GM23338 (cell line): ENCODE results near the gene SLC13A5. TPM values are rescaled to one million over a fixed set of nuclear protein-coding genes. Genes with fewer than 3 reads are reported as not detected.

Experiments
- ATAC-seq: fragments of 200-7000 bp; cut with Tn5 transposase; 3 replicates; pipeline ENCODE4 v1.9.1; 2020
- DNase-seq: peaks from one replicate; pipeline ENCODE4 v3.0.0-alpha.2; 2015; ENCODE audit warnings: low spot score
- H2AFZ ChIP-seq: fragments of 200-600 bp; sonication (generic); 2 replicates; pipeline ENCODE4 v1.8.0; 2016; ENCODE audit warnings: antibody characterized with exemption, mild to moderate bottlenecking, moderate library complexity
- H3F3A ChIP-seq: fragments of 200-600 bp; sonication (generic); replicated peaks from 2 replicates; pipeline ENCODE4 v1.8.0; 2017; ENCODE audit warnings: antibody characterized with exemption, mixed run types, low read depth
- H3K27ac ChIP-seq: fragments of 200-600 bp; sonication (generic); 2 replicates; pipeline ENCODE4 v1.6.1; 2016; ENCODE audit warnings: low read depth
- H3K27me3 ChIP-seq: fragments of 200-600 bp; sonication (generic); 2 replicates; pipeline ENCODE4 v1.8.0; 2016; ENCODE audit warnings: mild to moderate bottlenecking, mixed run types, moderate library complexity; ENCODE audit not compliant: insufficient read depth
- H3K36me3 ChIP-seq: fragments of 200-600 bp; sonication (generic); 2 replicates; pipeline ENCODE4 v1.8.0; 2016; ENCODE audit warnings: mild to moderate bottlenecking; ENCODE audit not compliant: insufficient read depth
- H3K4me1 ChIP-seq: fragments of 200-600 bp; sonication (generic); 2 replicates; pipeline ENCODE4 v1.8.0; 2016; ENCODE audit warnings: mild to moderate bottlenecking, moderate library complexity; ENCODE audit not compliant: insufficient read depth
- H3K4me2 ChIP-seq: fragments of 200-600 bp; sonication (generic); 2 replicates; pipeline ENCODE4 v1.7.1; 2017; ENCODE audit warnings: mixed run types
- H3K4me3 ChIP-seq: fragments of 200-600 bp; sonication (generic); 2 replicates; pipeline ENCODE4 v1.6.1; 2016; ENCODE audit warnings: mixed run types
- H3K79me2 ChIP-seq: fragments of 200-600 bp; sonication (generic); replicated peaks from 2 replicates; pipeline ENCODE4 v1.8.0; 2017; ENCODE audit warnings: mild to moderate bottlenecking; ENCODE audit not compliant: insufficient read depth
- H3K9me2 ChIP-seq: fragments of 200-600 bp; sonication (generic); 2 replicates; pipeline ENCODE4 v1.8.0; 2017; ENCODE audit not compliant: insufficient read depth
- H4K20me1 ChIP-seq: fragments of 200-600 bp; sonication (generic); replicated peaks from 2 replicates; pipeline ENCODE4 v1.8.0; 2017; ENCODE audit warnings: mild to moderate bottlenecking; ENCODE audit not compliant: insufficient read depth
- H3K27ac Mint-ChIP-seq: 2 replicates; pipeline ENCODE4 v1.8.0; 2020; ENCODE audit warnings: inconsistent platforms, mild to moderate bottlenecking, moderate library complexity, mixed read lengths
- H3K27me3 Mint-ChIP-seq: 3 replicates; pipeline ENCODE4 v1.8.0; 2022; ENCODE audit warnings: low read depth, mild to moderate bottlenecking, moderate library complexity, mixed read lengths, inconsistent platforms; ENCODE audit not compliant: insufficient read depth, poor library complexity
- H3K36me3 Mint-ChIP-seq: 3 replicates; pipeline ENCODE4 v1.8.0; 2021; ENCODE audit warnings: low read depth, mild to moderate bottlenecking, inconsistent platforms, moderate library complexity, mixed read lengths
- H3K4me1 Mint-ChIP-seq: 3 replicates; pipeline ENCODE4 v1.8.0; 2020; ENCODE audit warnings: mild to moderate bottlenecking, inconsistent platforms, mixed read lengths
- H3K4me3 Mint-ChIP-seq: 3 replicates; pipeline ENCODE4 v1.8.0; 2021; ENCODE audit warnings: moderate library complexity, mild to moderate bottlenecking, inconsistent platforms, mixed read lengths
- H3K9me3 Mint-ChIP-seq: 3 replicates; pipeline ENCODE4 v1.8.0; 2020; ENCODE audit warnings: moderate library complexity, mild to moderate bottlenecking, inconsistent platforms, mixed read lengths
- CREB1 ChIP-seq: fragments of 250-450 bp; sonication (Bioruptor Pico); IDR thresholded peaks from 2 replicates; pipeline ENCODE4 v1.5.0; 2020; ENCODE audit warnings: low read depth, mild to moderate bottlenecking, moderate library complexity
- EZH2 ChIP-seq: fragments of 200-600 bp; sonication (generic); IDR thresholded peaks from one replicate; pipeline ENCODE4 v1.8.0; 2017; ENCODE audit warnings: antibody characterized with exemption, mild to moderate bottlenecking, low read depth; ENCODE audit not compliant: unreplicated experiment
- EZH2phosphoT487 ChIP-seq: fragments of 200-600 bp; sonication (generic); IDR thresholded peaks from one replicate; pipeline ENCODE4 v1.8.1; 2018; ENCODE audit warnings: antibody characterized with exemption; ENCODE audit not compliant: unreplicated experiment
- NANOG ChIP-seq: IDR thresholded peaks from 2 replicates; pipeline ENCODE4 v1.6.1; 2016; ENCODE audit warnings: antibody characterized with exemption, borderline replicate concordance
- POLR2AphosphoS5 ChIP-seq: IDR thresholded peaks from 2 replicates; pipeline ENCODE4 v1.6.1; 2016; ENCODE audit warnings: antibody characterized with exemption, low read depth
- STAT1 ChIP-seq: IDR thresholded peaks from one replicate; pipeline ENCODE4 v1.6.1; 2016; ENCODE audit warnings: antibody characterized with exemption; ENCODE audit not compliant: unreplicated experiment
- ZNF114 ChIP-seq: fragments of 250-450 bp; sonication (Bioruptor Pico); IDR thresholded peaks from 2 replicates; pipeline ENCODE4 v1.5.0; 2020; ENCODE audit warnings: mild to moderate bottlenecking, moderate library complexity
- ZNF331 ChIP-seq: fragments of 250-450 bp; sonication (Bioruptor Pico); IDR thresholded peaks from 2 replicates; pipeline ENCODE4 v1.5.0; 2020; ENCODE audit warnings: low read depth, mild to moderate bottlenecking, moderate library complexity
- polyA plus RNA-seq: library from polyadenylated mRNA; unstranded; fragments of >200 nt; fragmentation: Nextera tagmentation; extraction: Ambion mirVana; gene quantifications from 2 replicates; pipeline ENCODE4 v1.2.1, GENCODE V29; 2016
- total RNA-seq: library from RNA; depleted of rRNA; stranded (reverse); fragments of >200 nt; shearing (Covaris generic); gene quantifications from 2 replicates; pipeline ENCODE4 v1.2.3, GENCODE V29; 2014
- TF ChIP-seq, protein P1 (sequence below), 2 experiments: fragments of 200-600 bp in 1 of 2; sonication (generic) in 1 of 2; conservative IDR thresholded peaks; 2 replicates each; pipeline versions ENCODE4 v1.5.1 to v1.6.1; 2016 to 2017; ENCODE audit warnings: antibody characterized with exemption in 2 of 2, low read depth in 2 of 2, mild to moderate bottlenecking in 2 of 2, moderate library complexity in 1 of 2
- TF ChIP-seq, protein P2 (sequence below): fragments of 250-450 bp; sonication (Bioruptor Pico); IDR thresholded peaks from 2 replicates; pipeline ENCODE4 v1.5.0; 2020; ENCODE audit warnings: mild to moderate bottlenecking, moderate library complexity
- TF ChIP-seq, protein P3 (sequence below): IDR thresholded peaks from 2 replicates; pipeline ENCODE4 v1.6.1; 2016; ENCODE audit warnings: antibody characterized with exemption
- TF ChIP-seq, protein P4 (sequence below): IDR thresholded peaks from one replicate; pipeline ENCODE4 v1.6.1; 2018; ENCODE audit warnings: antibody characterized with exemption; ENCODE audit not compliant: unreplicated experiment

SLC13A5 gene
- total and polyA plus RNA-seq, 2 experiments from 2014 or later, result 1.2 to 2.3 TPM

DNA sequence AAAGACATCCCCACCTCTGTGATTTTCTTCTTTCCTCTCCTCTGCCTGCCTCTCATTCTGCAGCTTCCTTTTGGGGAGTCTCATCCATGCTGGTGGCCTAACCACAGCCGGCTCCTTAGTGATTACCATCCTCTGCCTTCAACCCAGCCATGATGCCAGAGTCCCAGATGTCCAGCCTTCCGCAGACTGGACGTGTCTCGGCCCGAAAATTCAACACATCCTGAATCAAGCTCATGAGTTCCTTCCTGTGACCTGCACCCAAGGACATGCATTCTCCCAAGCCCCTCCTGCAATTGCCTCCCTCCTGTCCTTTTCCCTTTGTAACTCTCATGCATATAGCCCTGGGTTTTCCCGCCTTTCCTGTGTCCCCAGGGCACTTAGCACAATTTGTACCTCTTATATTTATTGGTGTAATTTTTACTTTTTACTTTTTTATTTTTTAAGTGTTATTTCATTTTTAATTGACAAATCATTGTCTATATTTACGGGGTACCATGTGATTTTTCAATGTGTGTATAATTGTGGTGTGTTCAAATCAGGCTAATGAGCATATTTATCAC is 1.2 kb upstream of the SLC13A5 start (continued):
- TF ChIP-seq EZH2phosphoT487 (no peak), CREB1 (CRISPR knock-in tag) (no peak), EZH2 (no peak), POLR2AphosphoS5 (no peak)

DNA sequence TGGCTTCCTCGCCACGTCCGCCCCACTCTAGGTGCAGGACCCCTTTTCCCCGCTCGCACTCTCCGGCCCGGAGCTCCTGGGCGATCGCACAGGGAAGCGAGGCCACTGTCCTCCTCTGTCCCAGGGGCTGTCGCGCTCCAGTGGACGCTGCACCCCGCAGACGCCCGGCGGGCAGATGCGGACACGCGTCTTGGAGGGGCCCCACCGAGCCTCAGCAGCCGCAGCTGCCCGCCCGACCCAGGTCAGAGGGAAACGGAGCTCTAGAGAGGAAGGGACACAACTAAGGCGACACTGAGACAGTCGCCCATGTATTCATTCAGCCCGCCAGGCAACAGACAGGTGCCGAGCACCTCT is 726 bp upstream of the SLC13A5 start:
- peaks cover 3% of the 10 kb centered on the region; the same call in 2 of the 3 replicates for H3K36me3 Mint-ChIP-seq
- H3K27me3 Mint-ChIP-seq, result peaks cover 40% of the 10 kb centered on the region
- Histone ChIP-seq H3K36me3 (no peaks in the 10 kb centered on the region), H3F3A (peaks cover 7% of the 10 kb centered on the region), H3K4me2 (peak overlapping the region; percentile 92), H4K20me1 (no peaks in the 10 kb centered on the region), H3K4me1 (peaks cover 16% of the 10 kb centered on the region; the same call in 1 of the 2 replicates), H2AFZ (peak overlapping the region; percentile 98), H3K9me2 (no peaks in the 10 kb centered on the region; the same call in 1 of the 2 replicates), H3K27ac (no peak overlapping the region), H3K27me3 (peaks cover 43% of the 10 kb centered on the region), H3K79me2 (no peaks in the 10 kb centered on the region), H3K4me3 (peak overlapping the region; percentile 73)
- peak overlapping the region; percentile 85 for H3K4me3 Mint-ChIP-seq
- H3K4me1 Mint-ChIP-seq, result peaks cover 14% of the 10 kb centered on the region
- peak; percentile 53 for DNase-seq
- H3K27ac Mint-ChIP-seq, result no peak overlapping the region
- H3K9me3 Mint-ChIP-seq, result peaks cover 33% of the 10 kb centered on the region
- peak; percentile 27 for ATAC-seq
- TF ChIP-seq, protein P1, sequence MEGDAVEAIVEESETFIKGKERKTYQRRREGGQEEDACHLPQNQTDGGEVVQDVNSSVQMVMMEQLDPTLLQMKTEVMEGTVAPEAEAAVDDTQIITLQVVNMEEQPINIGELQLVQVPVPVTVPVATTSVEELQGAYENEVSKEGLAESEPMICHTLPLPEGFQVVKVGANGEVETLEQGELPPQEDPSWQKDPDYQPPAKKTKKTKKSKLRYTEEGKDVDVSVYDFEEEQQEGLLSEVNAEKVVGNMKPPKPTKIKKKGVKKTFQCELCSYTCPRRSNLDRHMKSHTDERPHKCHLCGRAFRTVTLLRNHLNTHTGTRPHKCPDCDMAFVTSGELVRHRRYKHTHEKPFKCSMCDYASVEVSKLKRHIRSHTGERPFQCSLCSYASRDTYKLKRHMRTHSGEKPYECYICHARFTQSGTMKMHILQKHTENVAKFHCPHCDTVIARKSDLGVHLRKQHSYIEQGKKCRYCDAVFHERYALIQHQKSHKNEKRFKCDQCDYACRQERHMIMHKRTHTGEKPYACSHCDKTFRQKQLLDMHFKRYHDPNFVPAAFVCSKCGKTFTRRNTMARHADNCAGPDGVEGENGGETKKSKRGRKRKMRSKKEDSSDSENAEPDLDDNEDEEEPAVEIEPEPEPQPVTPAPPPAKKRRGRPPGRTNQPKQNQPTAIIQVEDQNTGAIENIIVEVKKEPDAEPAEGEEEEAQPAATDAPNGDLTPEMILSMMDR (conservative IDR thresholded peaks at IDR 0.05; ENCODE audit: low read depth in 2 of 2), result no peak
- TF ChIP-seq ZNF114 (CRISPR knock-in tag) (no peak), STAT1 (no peak), NANOG (no peak), EZH2 (no peak), POLR2AphosphoS5 (no peak), CREB1 (CRISPR knock-in tag) (no peak), ZNF331 (no peak), EZH2phosphoT487 (no peak)
- TF ChIP-seq, protein P2, sequence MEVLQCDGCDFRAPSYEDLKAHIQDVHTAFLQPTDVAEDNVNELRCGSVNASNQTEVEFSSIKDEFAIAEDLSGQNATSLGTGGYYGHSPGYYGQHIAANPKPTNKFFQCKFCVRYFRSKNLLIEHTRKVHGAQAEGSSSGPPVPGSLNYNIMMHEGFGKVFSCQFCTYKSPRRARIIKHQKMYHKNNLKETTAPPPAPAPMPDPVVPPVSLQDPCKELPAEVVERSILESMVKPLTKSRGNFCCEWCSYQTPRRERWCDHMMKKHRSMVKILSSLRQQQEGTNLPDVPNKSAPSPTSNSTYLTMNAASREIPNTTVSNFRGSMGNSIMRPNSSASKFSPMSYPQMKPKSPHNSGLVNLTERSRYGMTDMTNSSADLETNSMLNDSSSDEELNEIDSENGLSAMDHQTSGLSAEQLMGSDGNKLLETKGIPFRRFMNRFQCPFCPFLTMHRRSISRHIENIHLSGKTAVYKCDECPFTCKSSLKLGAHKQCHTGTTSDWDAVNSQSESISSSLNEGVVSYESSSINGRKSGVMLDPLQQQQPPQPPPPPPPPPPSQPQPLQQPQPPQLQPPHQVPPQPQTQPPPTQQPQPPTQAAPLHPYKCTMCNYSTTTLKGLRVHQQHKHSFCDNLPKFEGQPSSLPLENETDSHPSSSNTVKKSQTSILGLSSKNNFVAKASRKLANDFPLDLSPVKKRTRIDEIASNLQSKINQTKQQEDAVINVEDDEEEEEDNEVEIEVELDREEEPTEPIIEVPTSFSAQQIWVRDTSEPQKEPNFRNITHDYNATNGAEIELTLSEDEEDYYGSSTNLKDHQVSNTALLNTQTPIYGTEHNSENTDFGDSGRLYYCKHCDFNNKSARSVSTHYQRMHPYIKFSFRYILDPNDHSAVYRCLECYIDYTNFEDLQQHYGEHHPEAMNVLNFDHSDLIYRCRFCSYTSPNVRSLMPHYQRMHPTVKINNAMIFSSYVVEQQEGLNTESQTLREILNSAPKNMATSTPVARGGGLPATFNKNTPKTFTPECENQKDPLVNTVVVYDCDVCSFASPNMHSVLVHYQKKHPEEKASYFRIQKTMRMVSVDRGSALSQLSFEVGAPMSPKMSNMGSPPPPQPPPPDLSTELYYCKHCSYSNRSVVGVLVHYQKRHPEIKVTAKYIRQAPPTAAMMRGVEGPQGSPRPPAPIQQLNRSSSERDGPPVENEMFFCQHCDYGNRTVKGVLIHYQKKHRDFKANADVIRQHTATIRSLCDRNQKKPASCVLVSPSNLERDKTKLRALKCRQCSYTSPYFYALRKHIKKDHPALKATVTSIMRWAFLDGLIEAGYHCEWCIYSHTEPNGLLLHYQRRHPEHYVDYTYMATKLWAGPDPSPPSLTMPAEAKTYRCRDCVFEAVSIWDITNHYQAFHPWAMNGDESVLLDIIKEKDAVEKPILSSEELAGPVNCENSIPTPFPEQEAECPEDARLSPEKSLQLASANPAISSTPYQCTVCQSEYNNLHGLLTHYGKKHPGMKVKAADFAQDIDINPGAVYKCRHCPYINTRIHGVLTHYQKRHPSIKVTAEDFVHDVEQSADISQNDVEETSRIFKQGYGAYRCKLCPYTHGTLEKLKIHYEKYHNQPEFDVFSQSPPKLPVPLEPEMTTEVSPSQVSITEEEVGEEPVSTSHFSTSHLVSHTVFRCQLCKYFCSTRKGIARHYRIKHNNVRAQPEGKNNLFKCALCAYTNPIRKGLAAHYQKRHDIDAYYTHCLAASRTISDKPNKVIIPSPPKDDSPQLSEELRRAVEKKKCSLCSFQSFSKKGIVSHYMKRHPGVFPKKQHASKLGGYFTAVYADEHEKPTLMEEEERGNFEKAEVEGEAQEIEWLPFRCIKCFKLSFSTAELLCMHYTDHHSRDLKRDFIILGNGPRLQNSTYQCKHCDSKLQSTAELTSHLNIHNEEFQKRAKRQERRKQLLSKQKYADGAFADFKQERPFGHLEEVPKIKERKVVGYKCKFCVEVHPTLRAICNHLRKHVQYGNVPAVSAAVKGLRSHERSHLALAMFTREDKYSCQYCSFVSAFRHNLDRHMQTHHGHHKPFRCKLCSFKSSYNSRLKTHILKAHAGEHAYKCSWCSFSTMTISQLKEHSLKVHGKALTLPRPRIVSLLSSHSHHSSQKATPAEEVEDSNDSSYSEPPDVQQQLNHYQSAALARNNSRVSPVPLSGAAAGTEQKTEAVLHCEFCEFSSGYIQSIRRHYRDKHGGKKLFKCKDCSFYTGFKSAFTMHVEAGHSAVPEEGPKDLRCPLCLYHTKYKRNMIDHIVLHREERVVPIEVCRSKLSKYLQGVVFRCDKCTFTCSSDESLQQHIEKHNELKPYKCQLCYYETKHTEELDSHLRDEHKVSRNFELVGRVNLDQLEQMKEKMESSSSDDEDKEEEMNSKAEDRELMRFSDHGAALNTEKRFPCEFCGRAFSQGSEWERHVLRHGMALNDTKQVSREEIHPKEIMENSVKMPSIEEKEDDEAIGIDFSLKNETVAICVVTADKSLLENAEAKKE (CRISPR knock-in tag), result no peak
- TF ChIP-seq, protein P3, sequence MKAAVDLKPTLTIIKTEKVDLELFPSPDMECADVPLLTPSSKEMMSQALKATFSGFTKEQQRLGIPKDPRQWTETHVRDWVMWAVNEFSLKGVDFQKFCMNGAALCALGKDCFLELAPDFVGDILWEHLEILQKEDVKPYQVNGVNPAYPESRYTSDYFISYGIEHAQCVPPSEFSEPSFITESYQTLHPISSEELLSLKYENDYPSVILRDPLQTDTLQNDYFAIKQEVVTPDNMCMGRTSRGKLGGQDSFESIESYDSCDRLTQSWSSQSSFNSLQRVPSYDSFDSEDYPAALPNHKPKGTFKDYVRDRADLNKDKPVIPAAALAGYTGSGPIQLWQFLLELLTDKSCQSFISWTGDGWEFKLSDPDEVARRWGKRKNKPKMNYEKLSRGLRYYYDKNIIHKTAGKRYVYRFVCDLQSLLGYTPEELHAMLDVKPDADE, result no peak
- TF ChIP-seq, protein P4, sequence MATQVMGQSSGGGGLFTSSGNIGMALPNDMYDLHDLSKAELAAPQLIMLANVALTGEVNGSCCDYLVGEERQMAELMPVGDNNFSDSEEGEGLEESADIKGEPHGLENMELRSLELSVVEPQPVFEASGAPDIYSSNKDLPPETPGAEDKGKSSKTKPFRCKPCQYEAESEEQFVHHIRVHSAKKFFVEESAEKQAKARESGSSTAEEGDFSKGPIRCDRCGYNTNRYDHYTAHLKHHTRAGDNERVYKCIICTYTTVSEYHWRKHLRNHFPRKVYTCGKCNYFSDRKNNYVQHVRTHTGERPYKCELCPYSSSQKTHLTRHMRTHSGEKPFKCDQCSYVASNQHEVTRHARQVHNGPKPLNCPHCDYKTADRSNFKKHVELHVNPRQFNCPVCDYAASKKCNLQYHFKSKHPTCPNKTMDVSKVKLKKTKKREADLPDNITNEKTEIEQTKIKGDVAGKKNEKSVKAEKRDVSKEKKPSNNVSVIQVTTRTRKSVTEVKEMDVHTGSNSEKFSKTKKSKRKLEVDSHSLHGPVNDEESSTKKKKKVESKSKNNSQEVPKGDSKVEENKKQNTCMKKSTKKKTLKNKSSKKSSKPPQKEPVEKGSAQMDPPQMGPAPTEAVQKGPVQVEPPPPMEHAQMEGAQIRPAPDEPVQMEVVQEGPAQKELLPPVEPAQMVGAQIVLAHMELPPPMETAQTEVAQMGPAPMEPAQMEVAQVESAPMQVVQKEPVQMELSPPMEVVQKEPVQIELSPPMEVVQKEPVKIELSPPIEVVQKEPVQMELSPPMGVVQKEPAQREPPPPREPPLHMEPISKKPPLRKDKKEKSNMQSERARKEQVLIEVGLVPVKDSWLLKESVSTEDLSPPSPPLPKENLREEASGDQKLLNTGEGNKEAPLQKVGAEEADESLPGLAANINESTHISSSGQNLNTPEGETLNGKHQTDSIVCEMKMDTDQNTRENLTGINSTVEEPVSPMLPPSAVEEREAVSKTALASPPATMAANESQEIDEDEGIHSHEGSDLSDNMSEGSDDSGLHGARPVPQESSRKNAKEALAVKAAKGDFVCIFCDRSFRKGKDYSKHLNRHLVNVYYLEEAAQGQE, result no peak
